ENCODE measurements around the gene TTC7B. TPM values are rescaled to one million over a fixed set of nuclear protein-coding genes. Genes with fewer than 3 reads are reported as not detected.

Gene TTC7B
- total RNA-seq, 1 donor from 2014 or later = 46.6 TPM

DNA sequence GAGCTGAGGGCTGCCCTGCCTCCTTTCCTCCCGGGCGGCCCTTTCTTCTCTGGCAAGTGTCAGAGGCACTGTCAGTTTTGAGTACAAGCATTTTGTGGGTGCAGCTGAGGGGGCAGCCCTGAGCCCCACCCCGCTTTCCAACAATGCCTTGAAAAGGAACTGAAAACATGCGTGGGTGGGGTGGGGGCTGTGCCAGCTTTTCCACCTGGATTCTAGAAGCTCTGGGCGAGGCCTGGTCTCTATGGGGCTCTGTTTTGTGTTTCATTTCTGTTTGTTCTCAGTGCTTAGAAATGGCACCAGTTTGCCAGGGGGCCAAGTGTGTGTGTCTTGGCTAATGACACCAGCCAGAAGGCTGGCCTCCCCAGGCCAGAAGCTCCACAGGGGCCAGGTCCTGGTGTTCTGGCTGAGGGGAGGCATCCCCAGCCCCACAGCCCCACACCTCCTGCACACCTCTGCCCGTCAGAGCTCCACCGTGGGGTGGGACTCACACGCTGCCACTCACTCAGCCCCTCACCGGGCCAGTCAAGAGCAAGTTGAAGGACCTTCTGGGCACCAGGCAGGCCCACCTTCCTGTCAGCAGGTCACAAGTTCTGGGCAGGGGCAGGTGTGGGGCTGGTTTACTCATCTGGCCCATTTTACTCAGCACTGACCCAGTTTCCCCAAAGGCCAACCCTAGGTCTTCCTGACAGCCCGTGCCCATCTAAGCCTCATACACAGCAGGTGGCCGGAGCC, 264.3 kb downstream of the TTC7B start:
- Mint-ChIP-seq H3K9me3 (ENCODE audit: low read depth) (no peaks in the 10 kb centered on the region), H3K4me1 (ENCODE audit: low read depth) (peaks cover 23% of the 10 kb centered on the region), H3K4me3 (ENCODE audit: low read depth) (no peak overlapping the region), H3K36me3 (ENCODE audit: insufficient read depth) (no peaks in the 10 kb centered on the region), H3K27ac (peak overlapping the region; percentile 29), H3K27me3 (peaks cover 5% of the 10 kb centered on the region)
- DNase-seq (ENCODE audit: low spot score, unreplicated experiment) = no peak
- TF ChIP-seq, protein P1, sequence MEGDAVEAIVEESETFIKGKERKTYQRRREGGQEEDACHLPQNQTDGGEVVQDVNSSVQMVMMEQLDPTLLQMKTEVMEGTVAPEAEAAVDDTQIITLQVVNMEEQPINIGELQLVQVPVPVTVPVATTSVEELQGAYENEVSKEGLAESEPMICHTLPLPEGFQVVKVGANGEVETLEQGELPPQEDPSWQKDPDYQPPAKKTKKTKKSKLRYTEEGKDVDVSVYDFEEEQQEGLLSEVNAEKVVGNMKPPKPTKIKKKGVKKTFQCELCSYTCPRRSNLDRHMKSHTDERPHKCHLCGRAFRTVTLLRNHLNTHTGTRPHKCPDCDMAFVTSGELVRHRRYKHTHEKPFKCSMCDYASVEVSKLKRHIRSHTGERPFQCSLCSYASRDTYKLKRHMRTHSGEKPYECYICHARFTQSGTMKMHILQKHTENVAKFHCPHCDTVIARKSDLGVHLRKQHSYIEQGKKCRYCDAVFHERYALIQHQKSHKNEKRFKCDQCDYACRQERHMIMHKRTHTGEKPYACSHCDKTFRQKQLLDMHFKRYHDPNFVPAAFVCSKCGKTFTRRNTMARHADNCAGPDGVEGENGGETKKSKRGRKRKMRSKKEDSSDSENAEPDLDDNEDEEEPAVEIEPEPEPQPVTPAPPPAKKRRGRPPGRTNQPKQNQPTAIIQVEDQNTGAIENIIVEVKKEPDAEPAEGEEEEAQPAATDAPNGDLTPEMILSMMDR (IDR thresholded peaks at IDR 0.05; ENCODE audit: unreplicated experiment) = no peak

DNA sequence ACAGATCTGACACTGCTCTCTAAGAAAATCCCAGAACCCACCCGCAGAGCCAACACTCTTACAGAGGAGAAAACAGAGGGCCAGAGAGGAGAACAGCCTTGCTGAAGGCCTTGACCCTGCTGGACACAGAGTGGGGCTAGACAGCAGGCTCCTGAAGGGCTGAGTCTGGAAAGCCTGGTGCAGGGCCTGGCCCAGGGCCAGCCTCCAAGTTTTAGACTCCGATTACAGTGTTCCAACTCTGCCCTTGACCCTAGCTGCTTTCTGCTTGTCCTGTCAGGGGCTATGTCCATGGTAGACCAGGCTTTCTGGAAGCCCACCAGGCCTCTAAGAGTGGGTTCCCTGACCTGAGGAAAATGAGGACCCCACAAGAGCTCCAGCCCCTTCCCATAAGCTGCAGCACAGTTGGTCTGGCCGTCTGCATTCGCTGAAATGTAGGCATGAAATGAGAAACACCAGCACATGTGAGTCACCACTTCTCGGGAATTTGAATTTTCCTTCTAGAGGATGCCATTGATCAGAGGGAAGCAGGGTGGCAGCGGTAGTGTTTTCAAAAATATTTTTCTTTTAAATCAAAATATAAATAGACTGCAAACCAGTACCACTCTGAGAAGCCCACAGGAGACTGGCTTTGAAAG, 265.0 kb downstream of the TTC7B start:
- Mint-ChIP-seq H3K27ac (no peak overlapping the region), H3K9me3 (ENCODE audit: low read depth) (no peaks in the 10 kb centered on the region), H3K4me1 (ENCODE audit: low read depth) (peaks cover 20% of the 10 kb centered on the region), H3K4me3 (ENCODE audit: low read depth) (no peak overlapping the region), H3K27me3 (peaks cover 5% of the 10 kb centered on the region), H3K36me3 (ENCODE audit: insufficient read depth) (no peaks in the 10 kb centered on the region)
- no peak for DNase-seq (ENCODE audit: low spot score, unreplicated experiment)
- TF ChIP-seq, protein P1 (IDR thresholded peaks at IDR 0.05; ENCODE audit: unreplicated experiment) = no peak

DNA sequence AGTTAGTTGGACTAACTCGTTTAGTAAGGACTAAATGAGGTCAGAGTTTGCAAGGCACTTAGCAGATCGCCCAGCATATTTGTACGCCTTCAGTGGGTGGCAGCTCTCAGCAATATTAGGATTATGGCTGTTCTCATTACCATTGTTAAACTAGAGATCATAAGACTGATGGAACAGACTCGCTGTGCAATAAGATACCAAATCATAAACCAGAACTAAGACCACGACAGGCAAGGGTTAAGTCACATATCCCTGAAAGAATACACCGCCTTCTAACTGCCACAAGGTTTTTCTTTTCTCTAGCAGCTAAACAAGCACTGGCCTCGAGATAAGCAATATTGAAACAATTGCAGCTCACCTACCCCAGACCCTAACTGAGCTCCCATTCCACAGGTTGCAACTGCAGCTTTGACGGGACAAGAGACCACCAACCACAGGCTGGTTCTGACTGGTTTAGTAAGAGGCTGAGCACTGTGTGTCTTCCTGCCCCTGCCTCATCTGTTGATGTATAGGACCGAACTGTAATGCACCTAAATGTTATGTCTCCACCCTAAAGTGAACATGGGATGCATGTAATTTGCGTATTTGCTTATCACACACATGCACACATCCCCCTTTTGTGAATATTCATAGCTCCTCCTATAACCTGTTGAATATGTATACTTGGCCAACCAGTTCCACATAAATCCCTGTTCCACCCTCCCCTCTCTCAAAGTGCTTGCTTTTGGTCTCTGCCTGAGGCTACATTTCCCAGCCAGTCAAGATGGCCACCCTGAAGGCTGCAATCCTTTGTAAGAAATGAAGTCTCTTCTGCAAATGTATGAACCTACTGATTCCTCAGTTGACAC, 266.2 kb downstream of the TTC7B start:
- H3K9me3 Mint-ChIP-seq (ENCODE audit: low read depth) = no peaks in the 10 kb centered on the region
- H3K4me1 Mint-ChIP-seq (ENCODE audit: low read depth) = peaks cover 14% of the 10 kb centered on the region
- H3K27ac Mint-ChIP-seq = peak overlapping the region; percentile 63
- H3K4me3 Mint-ChIP-seq (ENCODE audit: low read depth) = no peak overlapping the region
- TF ChIP-seq, protein P1 (IDR thresholded peaks at IDR 0.05; ENCODE audit: unreplicated experiment) = no peak
- no peaks in the 10 kb centered on the region for H3K36me3 Mint-ChIP-seq (ENCODE audit: insufficient read depth)
- DNase-seq (ENCODE audit: low spot score, unreplicated experiment) = no peak
- H3K27me3 Mint-ChIP-seq = peaks cover 3% of the 10 kb centered on the region

DNA sequence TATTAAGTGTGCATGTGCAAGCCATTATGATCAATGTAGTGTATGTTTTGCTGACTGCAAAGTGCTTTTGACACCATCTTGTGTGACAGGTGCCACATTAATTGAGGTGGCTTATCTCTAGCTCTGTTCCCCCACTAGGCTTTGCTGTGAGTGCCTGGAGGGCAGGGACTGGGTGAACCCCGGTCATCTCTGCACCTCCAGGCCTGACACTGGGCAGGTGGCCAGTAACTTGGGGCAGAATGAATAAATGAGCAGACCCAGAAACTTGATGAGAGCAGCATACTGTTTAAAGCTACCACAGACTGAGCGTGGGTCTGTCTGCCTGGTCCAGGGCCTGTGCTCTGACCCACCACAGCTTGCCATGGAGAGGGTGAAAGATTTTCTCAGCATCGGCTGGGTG, 267.8 kb downstream of the TTC7B start:
- H3K27me3 Mint-ChIP-seq = no peaks in the 10 kb centered on the region
- no peaks in the 10 kb centered on the region for H3K36me3 Mint-ChIP-seq (ENCODE audit: insufficient read depth)
- no peak for DNase-seq (ENCODE audit: low spot score, unreplicated experiment)
- no peak overlapping the region for H3K27ac Mint-ChIP-seq
- TF ChIP-seq, protein P1 (IDR thresholded peaks at IDR 0.05; ENCODE audit: unreplicated experiment) = no peak
- H3K4me1 Mint-ChIP-seq (ENCODE audit: low read depth) = peaks cover 14% of the 10 kb centered on the region
- no peaks in the 10 kb centered on the region for H3K9me3 Mint-ChIP-seq (ENCODE audit: low read depth)
- H3K4me3 Mint-ChIP-seq (ENCODE audit: low read depth) = no peak overlapping the region

DNA sequence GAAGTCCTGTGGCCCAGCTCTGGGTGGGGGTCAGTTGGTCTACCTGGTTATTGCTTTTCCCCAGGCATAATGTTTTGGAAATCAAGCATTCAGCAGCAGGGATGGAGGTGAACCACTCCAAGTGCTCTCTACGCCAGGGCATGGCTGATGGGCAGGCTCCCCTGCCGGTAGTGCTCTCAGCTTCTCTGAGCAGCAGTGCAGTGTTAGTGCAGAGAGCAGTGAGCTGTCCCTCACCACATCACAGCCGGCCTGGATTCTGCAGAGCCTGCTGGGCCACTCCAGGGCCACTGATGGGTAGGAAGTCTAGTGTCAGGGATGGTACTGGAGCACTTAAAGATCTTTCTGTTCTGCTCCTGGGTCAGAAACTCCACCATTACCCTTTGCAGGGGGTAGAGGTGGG, 268.3 kb downstream of the TTC7B start:
- Mint-ChIP-seq H3K36me3 (ENCODE audit: insufficient read depth) (no peaks in the 10 kb centered on the region), H3K27me3 (no peaks in the 10 kb centered on the region), H3K27ac (no peak overlapping the region), H3K9me3 (ENCODE audit: low read depth) (no peaks in the 10 kb centered on the region), H3K4me3 (ENCODE audit: low read depth) (no peak overlapping the region), H3K4me1 (ENCODE audit: low read depth) (peaks cover 14% of the 10 kb centered on the region)
- DNase-seq (ENCODE audit: low spot score, unreplicated experiment) = no peak
- TF ChIP-seq, protein P1 (IDR thresholded peaks at IDR 0.05; ENCODE audit: unreplicated experiment) = no peak
